ENCODE data around the gene SOX6. TPM values are rescaled to one million over a fixed set of nuclear protein-coding genes. Genes with fewer than 3 reads are reported as not detected.

SOX6 gene
- polyA plus RNA-seq, 1 experiment: 6.0 TPM

DNA sequence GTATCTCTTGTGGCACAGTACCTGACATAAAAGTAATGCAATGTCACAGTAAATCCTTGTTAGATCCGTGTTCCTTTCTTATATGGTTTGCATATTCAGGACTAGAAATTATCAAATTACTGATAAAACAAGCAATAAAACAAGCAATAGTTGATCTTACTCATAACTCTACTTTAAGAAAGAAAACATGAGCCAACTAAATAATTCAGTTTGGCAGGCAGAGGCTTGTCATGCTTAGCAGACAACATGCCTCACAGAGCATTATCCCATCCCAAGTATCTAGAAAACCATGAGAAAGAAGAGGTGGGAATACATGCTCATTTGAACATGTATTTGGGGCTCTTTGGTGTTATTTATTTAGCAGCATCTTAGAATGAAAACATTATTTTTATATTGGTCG lies 241.9 kb downstream of the SOX6 start:
- no peak overlapping the region for H3K27ac ChIP-seq (ENCODE audit: low read depth, low read length)
- ChIA-PET POLR2A (no interaction called here), CTCF (no interaction called here)
- H3K4me3 ChIP-seq (ENCODE audit: low read depth, low read length): no peak overlapping the region
- no peaks in the 10 kb centered on the region for H3K9me3 ChIP-seq (ENCODE audit: control insufficient read depth, insufficient read depth, low read length)
- H3K27me3 ChIP-seq (ENCODE audit: control insufficient read depth, insufficient read depth, low read length): no peaks in the 10 kb centered on the region
- DNase-seq (ENCODE audit: low read depth, low spot score): no peak
- TF ChIP-seq, protein P1, sequence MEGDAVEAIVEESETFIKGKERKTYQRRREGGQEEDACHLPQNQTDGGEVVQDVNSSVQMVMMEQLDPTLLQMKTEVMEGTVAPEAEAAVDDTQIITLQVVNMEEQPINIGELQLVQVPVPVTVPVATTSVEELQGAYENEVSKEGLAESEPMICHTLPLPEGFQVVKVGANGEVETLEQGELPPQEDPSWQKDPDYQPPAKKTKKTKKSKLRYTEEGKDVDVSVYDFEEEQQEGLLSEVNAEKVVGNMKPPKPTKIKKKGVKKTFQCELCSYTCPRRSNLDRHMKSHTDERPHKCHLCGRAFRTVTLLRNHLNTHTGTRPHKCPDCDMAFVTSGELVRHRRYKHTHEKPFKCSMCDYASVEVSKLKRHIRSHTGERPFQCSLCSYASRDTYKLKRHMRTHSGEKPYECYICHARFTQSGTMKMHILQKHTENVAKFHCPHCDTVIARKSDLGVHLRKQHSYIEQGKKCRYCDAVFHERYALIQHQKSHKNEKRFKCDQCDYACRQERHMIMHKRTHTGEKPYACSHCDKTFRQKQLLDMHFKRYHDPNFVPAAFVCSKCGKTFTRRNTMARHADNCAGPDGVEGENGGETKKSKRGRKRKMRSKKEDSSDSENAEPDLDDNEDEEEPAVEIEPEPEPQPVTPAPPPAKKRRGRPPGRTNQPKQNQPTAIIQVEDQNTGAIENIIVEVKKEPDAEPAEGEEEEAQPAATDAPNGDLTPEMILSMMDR (IDR thresholded peaks at IDR 0.05; ENCODE audit: low read depth, low read length): no peak

DNA sequence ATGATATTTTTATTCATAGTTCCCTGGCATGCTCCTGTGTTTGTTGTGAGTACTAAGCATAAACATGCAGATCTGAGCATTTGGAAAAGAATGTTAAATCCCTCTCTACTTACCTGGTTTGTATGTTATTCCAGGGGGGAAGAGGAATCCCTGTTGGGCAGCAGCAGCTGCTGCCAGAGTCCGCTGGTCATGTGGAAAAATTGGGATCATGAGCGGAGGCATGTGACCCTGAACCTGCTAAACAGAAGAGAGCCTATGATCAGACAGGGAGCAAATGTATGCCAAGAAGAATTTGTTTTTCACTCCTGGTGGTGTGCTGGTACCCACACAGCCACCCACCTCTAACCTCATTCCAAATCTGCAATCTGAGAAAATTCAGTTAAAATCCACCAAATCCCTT lies 244.7 kb downstream of the SOX6 start:
- Histone ChIP-seq H3K9me3 (ENCODE audit: control insufficient read depth, insufficient read depth, low read length) (no peaks in the 10 kb centered on the region), H3K27ac (ENCODE audit: low read depth, low read length) (no peak overlapping the region), H3K4me3 (ENCODE audit: low read depth, low read length) (no peak overlapping the region), H3K27me3 (ENCODE audit: control insufficient read depth, insufficient read depth, low read length) (no peaks in the 10 kb centered on the region)
- ChIA-PET POLR2A (no interaction called here), CTCF (no interaction called here)
- DNase-seq (ENCODE audit: low read depth, low spot score): no peak
- TF ChIP-seq, protein P1 (IDR thresholded peaks at IDR 0.05; ENCODE audit: low read depth, low read length): no peak

DNA sequence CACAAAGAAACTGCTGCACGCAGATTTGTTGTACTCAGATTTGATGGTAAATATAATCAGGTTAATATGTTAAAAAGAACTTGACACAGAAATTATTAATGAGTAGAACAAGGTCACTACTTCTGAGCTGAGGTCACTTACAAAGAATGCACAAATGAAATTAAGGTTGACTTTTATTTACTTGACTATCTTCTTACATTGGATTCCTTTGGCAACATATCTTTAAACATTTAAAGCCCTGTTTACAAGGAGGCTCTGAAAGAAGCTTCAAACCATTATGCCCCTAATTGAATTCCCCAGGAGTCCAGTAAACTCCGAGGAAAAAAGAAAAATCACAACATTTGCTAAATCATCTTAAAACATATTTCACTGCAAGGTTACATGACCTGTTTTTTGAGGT lies 245.5 kb downstream of the SOX6 start:
- Histone ChIP-seq H3K4me3 (ENCODE audit: low read depth, low read length) (no peak overlapping the region), H3K9me3 (ENCODE audit: control insufficient read depth, insufficient read depth, low read length) (no peaks in the 10 kb centered on the region), H3K27me3 (ENCODE audit: control insufficient read depth, insufficient read depth, low read length) (no peaks in the 10 kb centered on the region), H3K27ac (ENCODE audit: low read depth, low read length) (no peak overlapping the region)
- CTCF ChIA-PET: no interaction called here
- POLR2A ChIA-PET: interaction anchor here (0.7 kb wide), 1 partner anchor 10 kb away, joined by 3 read pairs; no protein-coding TSS in a partner anchor
- TF ChIP-seq, protein P1 (IDR thresholded peaks at IDR 0.05; ENCODE audit: low read depth, low read length): no peak
- DNase-seq (ENCODE audit: low read depth, low spot score): no peak

DNA sequence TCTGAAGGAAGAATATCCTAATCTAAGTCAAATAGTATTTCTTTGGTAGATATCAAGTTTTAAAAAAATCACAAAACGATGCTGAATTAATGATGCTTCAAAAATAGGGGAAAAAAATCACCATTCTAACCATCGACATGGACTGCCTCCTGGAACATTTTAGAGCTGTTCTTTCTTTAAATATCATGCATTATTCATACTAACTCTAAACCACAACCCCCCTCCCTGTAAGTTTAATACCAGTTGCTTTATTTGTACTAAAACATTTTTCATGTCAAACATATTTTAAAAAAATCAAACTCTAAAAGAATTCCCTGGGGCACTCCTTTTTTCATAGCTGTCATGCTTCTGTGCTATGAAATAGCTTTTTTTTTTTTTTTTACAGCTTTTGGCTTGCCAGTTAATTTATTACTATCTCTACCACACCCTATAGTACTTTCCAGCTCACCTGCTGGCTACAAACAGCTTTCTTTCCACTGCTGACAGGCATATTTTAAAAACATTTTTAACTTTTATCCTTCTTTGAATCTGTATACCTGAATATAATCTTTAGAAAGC lies 256.9 kb downstream of the SOX6 start:
- POLR2A ChIA-PET: no interaction called here
- no peak for DNase-seq (ENCODE audit: low read depth, low spot score)
- CTCF ChIA-PET: interaction anchor here (0.5 to 3.8 kb wide), 3 partner anchors 15 to 514 kb away, joined by 3 to 15 read pairs (median 4); no protein-coding TSS in a partner anchor

DNA sequence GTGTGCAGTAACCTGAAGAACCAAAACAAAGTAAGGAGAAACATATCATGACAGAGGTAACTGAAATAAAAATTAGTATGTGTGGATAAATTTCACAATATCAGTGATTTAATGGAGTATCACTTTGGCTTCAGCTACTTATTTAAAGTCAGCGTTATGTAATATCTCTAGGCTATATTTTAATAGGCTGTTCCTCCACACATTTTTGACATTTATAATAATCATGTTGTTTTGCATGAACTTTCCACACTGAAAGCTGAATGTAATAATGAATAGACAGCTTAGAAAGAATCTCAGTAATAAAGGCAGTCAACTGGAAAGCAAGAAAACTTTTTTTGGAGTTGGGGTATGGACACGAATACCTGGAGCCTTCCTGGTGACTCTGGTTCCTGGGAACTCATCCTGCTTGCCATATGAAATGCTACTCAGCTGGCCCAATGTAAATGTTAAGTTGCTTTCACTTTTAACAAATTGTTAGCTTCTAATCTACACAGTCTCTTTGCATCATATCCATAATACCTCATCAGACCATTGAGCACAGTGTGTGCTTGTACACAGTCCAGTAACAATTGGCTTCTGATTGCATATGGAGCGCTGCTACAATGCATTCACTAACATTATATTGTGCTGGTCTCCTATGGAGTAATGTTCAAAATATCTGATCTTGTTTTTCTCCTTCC lies 257.7 kb downstream of the SOX6 start:
- H3K4me3 ChIP-seq (ENCODE audit: low read depth, low read length): no peak overlapping the region
- DNase-seq (ENCODE audit: low read depth, low spot score): no peak
- no peaks in the 10 kb centered on the region for H3K27me3 ChIP-seq (ENCODE audit: control insufficient read depth, insufficient read depth, low read length)
- POLR2A ChIA-PET: no interaction called here
- no peak overlapping the region for H3K27ac ChIP-seq (ENCODE audit: low read depth, low read length)
- TF ChIP-seq, protein P1 (IDR thresholded peaks at IDR 0.05; ENCODE audit: low read depth, low read length): no peak
- CTCF ChIA-PET: interaction anchor here (1.0 to 3.8 kb wide), 2 partner anchors 14 to 515 kb away, joined by 3 to 15 read pairs; no protein-coding TSS in a partner anchor
- no peaks in the 10 kb centered on the region for H3K9me3 ChIP-seq (ENCODE audit: control insufficient read depth, insufficient read depth, low read length)

More for the DNA sequence above, 256.9 kb downstream of the SOX6 start:
- Histone ChIP-seq H3K27me3 (ENCODE audit: control insufficient read depth, insufficient read depth, low read length) (no peaks in the 10 kb centered on the region), H3K9me3 (ENCODE audit: control insufficient read depth, insufficient read depth, low read length) (no peaks in the 10 kb centered on the region), H3K27ac (ENCODE audit: low read depth, low read length) (no peak overlapping the region), H3K4me3 (ENCODE audit: low read depth, low read length) (no peak overlapping the region)
- TF ChIP-seq, protein P1 (IDR thresholded peaks at IDR 0.05; ENCODE audit: low read depth, low read length): no peak

Data from AG04450 (cell line).